ENCODE measurements around the gene RARRES2.

Gene RARRES2

DNA sequence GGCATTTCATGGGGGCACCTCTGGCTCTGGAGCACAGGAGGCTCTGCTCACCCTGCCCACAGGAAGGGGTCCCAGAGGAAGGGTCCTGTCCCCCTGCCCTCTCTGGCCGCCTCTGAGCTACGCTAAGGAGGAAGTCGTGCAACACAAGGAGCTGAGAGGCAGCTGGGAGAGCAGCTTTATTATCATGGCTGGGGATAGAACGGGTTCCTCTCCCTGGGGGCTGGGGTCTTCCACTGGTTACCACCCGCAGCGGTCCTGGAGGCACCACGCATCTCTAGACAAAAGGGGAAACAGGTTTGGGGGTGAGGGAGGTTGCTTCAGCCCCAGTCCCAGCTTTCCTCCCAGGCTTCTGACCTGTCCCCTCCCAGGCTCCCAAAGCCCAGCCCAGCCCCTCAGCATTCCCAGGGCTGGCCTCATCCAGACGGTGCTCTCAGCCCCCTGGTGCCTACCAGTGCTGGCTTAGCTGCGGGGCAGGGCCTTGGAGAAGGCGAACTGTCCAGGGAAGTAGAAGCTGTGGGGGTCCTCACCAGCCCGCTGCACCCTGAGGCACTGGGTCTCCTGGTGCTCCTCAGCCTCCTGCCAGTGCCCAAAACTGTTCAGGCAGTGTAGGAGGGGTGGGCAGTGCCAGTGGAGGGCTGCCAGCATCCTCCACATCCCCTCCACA is 3.1 kb downstream of the RARRES2 start:
- in situ Hi-C loops (cut with MboI; ENCODE audit: low sequenced_read_pairs) = no loop called here

DNA sequence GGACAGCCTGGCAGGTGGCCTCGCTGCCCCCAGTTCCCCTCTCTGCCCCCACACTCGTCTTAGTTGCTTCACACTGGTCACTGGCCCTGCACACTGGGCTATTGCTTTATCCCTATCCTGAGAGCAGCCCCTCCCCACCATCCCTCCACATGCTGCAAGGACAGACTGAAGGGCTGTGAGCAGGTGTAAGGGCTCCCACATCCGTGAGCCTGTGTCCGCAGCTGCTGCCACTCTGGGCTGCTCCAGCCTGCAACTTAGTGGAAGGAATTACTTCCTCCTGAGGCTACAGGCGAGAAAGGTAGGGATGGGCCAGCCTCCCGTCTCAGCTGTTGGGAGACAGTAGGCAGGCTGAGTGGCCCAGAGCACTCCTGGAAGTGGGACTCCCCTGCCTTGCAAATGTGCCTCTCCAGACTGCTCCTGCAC is 3.8 kb downstream of the RARRES2 start:
- in situ Hi-C loops (cut with MboI; ENCODE audit: low sequenced_read_pairs) = no loop called here

DNA sequence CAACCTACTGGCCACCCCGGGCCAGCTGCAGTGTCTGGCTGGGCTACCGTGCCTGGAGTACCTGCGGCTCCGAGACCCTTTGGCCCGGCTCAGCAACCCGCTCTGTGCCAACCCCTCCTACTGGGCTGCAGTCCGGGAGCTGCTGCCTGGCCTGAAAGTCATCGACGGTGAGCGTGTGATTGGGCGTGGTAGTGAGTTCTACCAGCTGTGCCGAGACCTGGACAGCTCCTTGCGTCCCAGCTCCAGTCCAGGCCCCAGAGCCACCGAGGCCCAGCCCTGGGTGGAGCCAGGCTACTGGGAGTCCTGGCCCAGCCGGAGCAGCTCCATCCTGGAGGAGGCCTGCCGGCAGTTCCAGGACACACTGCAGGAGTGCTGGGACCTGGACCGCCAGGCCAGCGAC is 4.2 kb downstream of the RARRES2 start:
- in situ Hi-C loops (cut with MboI; ENCODE audit: low sequenced_read_pairs) = no loop called here

DNA sequence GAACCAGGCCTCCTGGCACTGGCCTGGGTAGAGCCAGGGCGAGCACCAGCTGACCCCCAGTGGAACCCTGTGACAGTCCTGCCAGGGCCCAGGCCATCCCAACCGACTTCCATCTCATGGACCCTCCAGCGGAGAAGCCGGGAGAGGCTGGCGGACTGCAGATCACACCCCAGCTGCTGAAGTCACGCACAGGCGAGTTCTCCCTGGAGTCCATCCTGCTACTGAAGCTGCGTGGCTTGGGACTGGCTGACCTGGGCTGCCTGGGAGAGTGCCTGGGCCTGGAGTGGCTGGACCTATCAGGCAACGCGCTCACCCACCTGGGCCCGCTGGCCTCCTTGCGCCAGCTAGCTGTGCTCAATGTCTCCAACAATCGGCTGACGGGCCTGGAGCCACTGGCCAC is 4.7 kb downstream of the RARRES2 start:
- in situ Hi-C loops (cut with MboI; ENCODE audit: low sequenced_read_pairs) = no loop called here

DNA sequence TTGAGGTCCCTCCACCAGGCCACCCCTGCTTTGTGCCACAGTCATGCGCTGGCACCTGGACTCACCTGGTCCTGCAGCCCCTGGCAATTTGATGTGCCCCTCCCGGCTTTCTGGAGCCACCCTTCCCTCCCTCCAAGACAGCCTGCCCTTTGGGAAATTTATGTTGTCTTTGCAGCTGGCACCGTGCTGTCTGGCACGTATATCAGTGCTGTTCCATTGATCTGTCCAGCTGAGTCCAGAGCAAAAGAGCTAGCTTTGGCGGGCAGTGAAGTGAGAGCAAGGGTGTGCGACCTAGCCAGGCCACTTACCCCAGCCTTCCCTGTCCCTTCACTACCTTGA is 5.7 kb downstream of the RARRES2 start:
- in situ Hi-C loops (cut with MboI; ENCODE audit: low sequenced_read_pairs) = no loop called here

DNA sequence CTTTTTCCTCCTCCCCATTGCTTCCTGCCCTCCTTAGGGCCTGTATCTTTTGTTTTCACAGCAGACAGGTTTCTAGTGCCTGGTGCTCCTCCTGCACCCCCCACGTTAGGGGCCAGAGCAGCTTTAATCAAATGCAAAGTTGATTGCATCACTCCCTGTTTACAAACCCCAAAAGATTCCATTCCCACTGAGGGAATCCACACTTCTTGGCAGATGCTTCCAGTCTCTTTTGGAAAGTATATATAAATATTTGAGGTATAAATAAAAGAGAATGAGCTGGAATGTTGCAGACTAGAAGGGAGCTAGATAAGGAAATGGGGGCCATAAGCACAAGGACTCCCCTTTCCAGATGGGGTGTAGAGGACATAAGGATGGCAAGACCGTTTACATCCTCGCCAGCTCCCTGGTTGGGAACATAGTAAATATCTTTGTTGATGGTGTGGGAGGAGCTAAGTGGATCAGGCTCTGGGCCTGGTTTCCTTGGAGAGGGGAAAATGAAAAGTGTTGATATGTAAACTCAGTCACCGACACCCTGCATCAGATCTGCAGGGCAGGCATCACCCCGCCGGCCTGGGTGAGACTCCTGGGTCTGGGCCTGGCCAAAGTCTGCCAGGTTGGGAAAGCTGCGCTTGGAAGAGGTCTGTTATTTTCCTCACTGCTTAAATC is 6.2 kb downstream of the RARRES2 start:
- in situ Hi-C loops (cut with MboI; ENCODE audit: low sequenced_read_pairs) = no loop called here

DNA sequence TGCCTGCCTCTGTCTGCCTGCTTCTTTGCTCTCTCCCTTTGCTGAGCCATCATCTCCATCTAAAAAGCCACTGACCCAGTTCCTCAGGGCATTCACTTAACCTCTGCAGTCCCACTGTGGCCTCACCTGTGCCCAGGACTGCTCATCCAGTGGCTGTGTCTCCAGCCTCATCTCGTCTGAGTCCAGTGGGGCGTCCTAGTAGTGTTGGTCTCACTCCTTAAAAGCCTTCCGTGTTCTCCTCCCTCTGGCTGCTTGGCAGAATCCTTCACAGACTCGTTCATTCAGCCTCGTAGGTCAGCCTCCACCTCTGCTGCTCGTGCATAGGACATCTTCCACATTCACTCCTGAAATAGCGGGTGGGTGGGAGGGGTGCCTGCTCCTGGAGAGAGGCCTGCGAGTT is 7.3 kb downstream of the RARRES2 start:
- in situ Hi-C loops (cut with MboI; ENCODE audit: low sequenced_read_pairs) = no loop called here

DNA sequence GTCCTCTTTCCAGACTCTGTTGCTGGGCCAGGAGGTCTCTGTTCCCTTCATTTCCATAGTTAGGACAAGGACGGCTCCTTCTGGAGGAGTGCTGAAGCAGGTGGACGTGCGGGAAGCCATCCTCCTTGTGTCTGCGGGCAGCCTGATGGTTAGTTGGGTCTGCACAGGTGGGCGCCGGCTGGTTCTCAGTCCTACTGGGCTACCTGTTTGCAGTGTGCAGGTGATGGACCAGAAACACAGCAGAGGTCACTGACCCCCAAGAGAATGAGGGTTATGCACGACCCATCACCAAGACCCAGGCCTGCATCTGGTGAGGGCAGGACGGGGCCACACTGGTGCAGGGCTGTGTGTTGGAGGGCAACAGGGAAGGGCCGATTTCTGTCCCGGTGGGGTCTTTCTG is 7.8 kb downstream of the RARRES2 start:
- in situ Hi-C loops (cut with MboI; ENCODE audit: low sequenced_read_pairs) = no loop called here

DNA sequence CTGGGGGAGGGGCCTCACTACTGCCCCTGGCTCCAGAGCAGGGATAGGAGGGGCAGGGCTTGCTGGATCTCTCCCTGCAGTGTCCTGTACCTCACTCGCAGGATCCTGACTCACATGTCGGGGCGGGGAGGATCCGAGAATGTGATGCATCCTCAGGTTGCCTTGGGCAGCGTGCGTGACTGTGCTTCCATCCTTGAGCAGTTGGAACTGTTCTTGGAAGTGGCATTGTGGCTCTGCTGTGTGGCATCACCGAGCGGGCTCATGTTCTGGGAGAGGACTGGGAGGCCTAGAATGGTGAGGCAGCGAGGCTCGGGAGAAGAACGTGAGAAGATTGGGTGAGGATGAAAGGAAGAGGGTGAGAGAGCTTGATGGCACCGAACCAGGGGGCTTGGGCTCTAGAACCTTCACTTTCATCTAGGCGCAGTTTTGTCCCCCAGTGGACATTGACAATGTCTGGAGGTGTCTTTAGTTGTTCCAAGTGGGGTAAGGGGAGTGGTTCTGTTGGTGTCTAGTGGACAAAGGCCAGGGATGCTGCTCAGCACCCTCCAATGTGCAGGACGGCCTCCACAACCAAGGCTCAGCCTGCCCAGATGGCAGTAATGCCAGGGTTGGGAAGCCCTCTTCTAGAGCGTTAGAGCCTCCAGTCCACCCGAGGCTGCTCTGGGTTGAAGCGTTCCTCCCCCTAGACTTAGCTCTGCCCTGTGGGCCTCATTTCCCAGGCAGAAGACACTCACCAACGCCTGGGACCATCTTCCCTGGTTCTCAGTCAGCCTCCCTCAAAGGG is 8.4 kb downstream of the RARRES2 start:
- in situ Hi-C loops (cut with MboI; ENCODE audit: low sequenced_read_pairs) = no loop called here

DNA sequence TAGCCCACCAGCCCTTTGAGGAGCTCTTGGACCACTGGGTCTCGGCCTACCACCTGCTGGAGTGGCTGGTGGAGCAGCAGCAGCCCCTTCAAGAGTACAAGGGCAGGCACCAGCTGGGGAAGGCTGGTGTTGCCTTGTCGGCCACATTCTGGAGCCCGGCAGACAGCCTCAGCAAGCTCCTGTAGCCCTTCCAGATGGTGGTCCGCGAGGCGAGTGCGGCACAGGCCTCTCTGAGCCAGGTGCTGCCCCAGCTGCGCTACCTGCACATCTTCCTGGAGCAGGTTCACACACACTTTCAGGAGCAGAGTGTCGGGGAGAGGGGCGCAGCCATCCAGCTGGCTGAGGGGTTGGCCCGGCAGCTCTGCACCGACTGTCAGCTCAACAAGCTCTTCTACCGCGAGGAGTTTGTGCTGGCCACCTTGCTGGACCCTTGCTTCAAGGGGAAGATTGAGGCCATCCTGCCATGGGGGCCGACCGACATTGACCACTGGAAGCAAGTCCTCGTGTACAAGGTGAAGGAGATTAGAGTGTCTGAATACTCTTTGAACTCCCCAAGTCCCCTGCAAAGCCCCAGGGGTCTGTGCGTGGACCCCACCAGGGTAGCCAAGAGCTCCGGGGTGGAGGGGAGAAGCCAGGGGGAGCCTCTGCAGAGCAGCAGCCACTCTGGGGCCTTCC is 11.1 kb downstream of the RARRES2 start:
- in situ Hi-C loops (cut with MboI; ENCODE audit: low sequenced_read_pairs) = no loop called here

DNA sequence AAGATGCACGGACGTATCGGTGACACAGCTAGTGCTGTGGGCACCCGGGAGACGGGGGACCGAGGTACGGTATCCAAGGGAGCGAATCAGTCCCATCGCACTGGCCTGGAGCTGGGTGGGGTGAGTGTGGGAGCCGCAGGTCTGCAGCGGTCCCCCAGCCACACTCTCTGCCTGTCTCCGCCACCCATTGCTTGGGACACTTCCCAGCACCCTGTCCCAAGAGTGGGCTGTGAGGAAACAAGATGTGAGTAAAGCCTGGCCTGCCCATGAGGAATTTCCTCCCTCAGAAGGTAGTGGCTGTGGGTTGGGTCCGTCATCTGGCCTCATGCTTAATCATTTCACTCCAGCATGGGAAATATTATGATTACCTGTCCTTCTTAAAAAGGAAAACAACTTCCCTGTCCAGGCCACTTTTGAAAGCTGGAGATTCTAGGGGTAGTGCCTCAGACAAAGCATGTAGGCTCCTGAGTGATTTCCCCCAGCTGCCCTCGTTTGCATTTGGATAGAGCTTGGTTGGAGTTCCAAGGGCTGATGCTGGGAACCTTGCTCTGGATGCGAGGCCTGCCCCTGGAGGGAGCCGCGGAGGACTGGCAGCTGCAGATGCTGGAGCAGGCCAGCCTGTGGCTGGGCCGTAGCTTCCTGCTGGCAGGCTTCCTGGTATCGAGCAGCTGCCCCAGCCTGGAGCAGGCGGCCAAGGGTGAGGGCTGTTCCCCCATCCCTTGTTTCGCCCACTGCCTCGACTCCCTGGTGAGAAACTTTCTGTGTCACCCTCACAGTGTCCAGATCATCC is 11.9 kb downstream of the RARRES2 start:
- in situ Hi-C loops (cut with MboI; ENCODE audit: low sequenced_read_pairs) = no loop called here

DNA sequence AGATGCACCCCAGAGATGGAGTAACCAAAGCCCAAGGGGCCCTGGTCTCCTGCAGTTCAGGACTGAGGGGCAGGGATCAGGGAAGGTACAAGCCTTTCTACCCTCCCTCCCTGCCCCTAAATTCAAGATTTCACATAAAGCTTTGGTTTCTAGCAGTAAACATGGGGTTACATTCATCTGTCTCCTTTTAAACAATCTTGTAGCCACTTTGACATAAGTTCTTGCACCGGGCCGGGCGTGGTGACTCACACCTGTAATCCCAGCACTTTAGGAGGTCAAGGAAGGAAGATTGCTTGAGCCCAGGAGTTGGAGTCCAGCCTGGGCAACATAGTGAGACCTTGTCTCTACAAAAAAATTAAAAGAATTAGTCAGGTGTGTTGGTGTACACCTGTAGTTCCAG is 14.1 kb downstream of the RARRES2 start:
- in situ Hi-C loops (cut with MboI; ENCODE audit: low sequenced_read_pairs) = no loop called here

DNA sequence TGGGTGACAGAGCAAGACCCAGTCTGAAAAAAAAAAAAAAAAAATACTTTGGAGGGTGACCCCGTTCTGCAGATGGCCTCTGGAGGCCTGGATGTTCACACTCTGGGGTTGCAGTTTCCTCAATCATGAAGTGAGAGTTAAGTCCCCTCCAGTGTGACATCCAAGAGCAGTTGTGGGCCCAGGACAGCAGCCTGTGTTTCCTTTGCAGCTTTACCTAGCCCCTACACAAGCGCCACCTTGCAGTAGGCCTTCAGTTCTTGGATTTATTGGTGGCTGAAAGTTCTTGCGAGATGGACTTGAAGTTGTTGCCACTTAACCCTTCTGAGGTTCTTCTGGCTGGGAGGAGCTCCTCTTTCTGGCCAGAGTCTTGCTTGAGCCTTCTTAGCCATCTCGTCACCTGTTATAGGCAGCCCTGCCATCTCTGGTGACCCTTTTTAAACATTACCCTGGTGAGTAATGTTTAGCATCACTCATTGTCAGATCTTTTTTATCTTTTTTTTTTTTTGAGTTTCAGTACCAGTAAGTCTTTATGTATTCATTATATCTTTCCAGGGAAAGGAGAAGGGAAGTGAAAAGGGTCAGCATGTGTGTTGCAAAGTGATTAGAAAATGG is 14.7 kb downstream of the RARRES2 start:
- in situ Hi-C loops (cut with MboI; ENCODE audit: low sequenced_read_pairs) = no loop called here

DNA sequence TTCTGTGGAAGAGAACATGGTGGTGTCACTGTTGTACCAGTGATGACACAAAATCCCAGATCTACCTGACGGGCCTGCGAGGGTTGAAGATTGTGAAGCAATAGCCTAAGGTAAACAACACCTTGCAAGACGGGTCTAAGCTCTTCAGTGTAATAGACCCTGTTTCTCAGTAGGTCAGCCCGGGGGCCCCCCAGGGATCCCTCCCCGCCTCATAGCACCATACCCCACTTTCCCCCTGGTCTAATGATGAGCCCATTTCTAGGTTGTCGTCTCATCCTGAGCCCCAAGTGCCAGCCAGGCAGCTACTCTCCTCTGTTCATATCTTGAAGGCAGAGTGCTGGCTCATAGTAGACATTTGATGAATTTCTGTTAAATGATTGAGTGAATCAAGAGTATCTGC is 15.5 kb downstream of the RARRES2 start:
- in situ Hi-C loops (cut with MboI; ENCODE audit: low sequenced_read_pairs) = no loop called here

DNA sequence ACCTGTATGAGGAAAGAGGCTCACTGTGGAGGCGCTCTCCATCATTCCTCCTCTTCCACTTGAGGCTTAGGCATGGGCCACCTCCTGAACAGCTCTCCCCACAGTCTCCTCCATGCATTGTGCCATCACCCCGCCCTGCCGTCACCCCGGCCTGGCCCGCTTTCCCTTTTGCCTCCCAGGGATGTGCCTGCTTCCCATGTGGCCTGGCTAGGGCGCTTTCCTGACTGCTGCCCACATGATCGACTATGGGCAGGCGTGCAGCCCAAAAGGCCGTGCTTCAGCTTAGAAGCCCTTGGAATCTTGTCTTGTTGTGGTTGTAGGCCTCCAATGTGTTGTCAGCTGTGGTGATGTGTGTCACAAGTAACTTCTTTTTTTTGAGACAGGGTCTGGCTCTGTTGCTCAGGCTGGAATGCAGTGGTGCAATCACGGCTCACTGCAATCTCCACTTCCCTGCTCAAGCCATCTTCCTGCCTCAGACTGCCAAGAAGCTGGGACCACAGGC is 16.3 kb downstream of the RARRES2 start:
- in situ Hi-C loops (cut with MboI; ENCODE audit: low sequenced_read_pairs) = no loop called here

DNA sequence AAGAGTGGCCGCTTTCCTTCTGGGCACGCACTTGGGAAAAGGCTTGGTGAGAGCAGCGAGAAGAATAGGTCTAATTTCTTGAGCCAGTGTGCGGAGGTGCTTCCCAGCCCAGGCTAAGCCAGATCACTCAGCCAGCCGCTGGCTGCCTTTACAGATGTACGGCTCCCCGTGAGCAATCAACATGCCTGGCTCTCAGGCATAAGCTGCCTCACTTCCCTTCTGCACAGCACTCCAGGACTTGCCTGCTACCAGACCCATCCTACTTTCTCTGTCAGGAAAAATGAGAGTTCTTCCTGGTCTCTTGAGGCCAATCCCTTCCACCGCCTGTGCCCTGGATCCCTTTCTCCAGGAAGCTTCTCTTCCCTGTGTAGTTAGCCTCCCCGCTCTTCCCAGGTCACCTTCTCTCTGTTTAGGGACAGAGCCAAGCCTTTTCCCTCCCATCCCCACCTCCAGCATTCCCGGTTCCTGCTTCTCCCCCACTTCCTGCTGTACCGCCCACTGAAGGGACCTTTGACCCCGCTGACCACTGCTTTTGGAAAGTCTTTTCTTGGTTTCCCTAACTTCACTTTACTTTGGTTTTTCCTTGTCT is 17.0 kb downstream of the RARRES2 start:
- in situ Hi-C loops (cut with MboI; ENCODE audit: low sequenced_read_pairs) = no loop called here

DNA sequence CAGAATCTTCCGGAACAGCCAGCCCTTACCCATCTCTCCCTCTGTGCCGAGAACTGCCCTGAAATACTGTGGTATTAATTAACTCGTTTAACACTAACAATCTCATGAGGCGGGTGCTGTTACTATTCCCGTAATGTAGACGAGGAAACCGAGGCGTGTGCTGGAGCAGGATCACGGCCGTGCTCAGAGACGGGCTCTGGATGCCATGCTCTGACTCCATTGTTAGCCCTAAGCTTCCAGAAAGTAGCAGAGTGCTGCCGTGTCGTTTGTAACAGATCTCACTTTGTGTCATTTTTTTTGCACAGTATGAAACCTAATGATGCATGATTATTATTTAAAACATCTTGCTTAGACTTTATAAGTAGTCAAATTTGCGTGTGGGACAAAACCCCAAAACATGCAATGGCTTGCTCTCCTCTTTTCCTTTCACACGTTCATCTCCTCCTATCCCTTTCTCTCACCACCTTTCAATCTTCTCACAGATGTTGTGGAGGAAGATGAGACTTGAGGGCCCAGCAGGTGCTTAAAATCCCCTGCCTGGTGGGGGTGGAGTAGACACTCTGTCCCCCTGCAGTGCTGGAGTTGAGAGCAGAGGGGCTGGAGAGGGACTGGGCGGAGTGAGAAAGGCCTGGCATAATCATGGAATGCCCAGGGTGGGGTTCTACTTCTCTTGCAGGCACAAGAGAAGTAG is 17.6 kb downstream of the RARRES2 start:
- in situ Hi-C loops (cut with MboI; ENCODE audit: low sequenced_read_pairs) = no loop called here

DNA sequence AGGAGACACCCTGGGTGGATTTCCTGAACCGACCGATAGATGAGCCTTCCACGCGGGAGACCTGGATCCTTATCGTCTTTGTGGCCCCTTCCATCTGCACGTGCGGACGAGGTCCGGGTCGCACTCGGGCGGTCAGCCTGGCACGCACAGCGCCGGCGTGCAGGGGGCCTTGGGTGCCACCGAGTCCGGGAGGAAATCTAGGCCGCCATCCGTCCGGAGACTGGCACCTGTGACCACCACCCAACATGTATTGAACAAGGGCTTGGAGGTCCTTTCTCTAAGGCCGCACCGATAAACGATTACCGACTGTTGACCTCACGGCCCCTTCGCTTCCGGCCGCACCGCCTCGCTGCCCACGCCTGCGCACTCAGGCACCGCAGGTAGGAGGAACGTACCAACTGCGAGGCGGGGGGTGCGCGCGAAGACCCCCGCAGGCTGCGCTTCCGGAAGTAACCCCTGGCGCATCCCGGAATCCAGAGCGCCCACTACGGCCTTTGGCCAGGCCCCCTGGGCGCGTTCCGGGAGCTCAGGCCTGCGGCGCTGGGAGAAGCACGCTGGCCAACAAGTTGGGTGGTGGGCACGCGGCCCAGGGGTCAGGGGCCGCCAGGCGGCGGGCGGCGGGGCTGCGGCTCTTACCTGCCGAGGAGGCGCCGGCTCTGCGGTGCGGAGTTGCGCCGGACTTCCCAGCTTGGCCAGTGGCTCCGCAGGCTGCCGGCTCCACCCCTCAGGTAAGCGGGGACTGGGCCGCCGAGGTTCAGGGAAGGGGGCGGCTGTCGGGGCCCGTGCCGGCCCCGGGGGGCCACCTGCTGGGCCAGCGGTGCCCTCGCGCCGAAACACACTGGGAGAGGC is 18.4 kb downstream of the RARRES2 start, which contains the start of the genes ACTR3C and LRRC61:
TSS of gene ACTR3C (minus strand) at position 713 of the 849 bp plus-strand sequence. CDS start 28,249 bp downstream, outside the sequence.
TSS of gene LRRC61 (plus strand) at position 523 of the 849 bp plus-strand sequence. CDS start 13,507 bp downstream, outside the sequence.
- in situ Hi-C loops (cut with MboI; ENCODE audit: low sequenced_read_pairs) = no loop called here

Data from HL-60/S4 treated with retinoic acid at 250 ng/mL for 4 days and 3 days (cell line).